GM18517 (cell line): ENCODE results near the gene LCE3B.
"Not testable (repeated sequence)": the region's sequence is repeated elsewhere in the genome, so short reads cannot be mapped to it uniquely, and the experiment has no call there.

Experiments used
- ATAC-seq: cut with Tn5 transposase; IDR thresholded peaks from one replicate; pipeline ENCODE4 v1.9.1; 2021; ENCODE audit warnings: mild to moderate bottlenecking, moderate library complexity; ENCODE audit not compliant: unreplicated experiment

LCE3B gene

GRCh38 chr1:152613511-152613910 is at the start of gene LCE3B:
Gene LCE3B (plus strand): TSS chr1:152613811. CDS start chr1:152613811, 0 bp downstream.
- no peak for ATAC-seq

GRCh38 chr1:152565115-152565514 is 48.5 kb upstream of the LCE3B start:
- no peak for ATAC-seq

GRCh38 chr1:152565535-152566215 is 47.9 kb upstream of the LCE3B start:
- no peak for ATAC-seq

- no peak for ATAC-seq
Observed at GRCh38 chr1:152566681-152567080, 46.9 kb upstream of the LCE3B start, which contains the start of gene LCE3E. Gene LCE3E (minus strand): TSS chr1:152566780. CDS start chr1:152566208, 572 bp downstream.

- ATAC-seq: no peak
Observed at GRCh38 chr1:152577168-152577567, 36.4 kb upstream of the LCE3B start.

GRCh38 chr1:152579526-152579925 is 34.1 kb upstream of the LCE3B start:
- ATAC-seq: not testable (repeated sequence)

GRCh38 chr1:152580433-152580832 is 33.2 kb upstream of the LCE3B start, which contains the start of gene LCE3D:
Gene LCE3D (minus strand): TSS chr1:152580516. CDS start chr1:152579936, 580 bp downstream.
- ATAC-seq: no peak

GRCh38 chr1:152582647-152583046 is 31.0 kb upstream of the LCE3B start:
- no peak for ATAC-seq

GRCh38 chr1:152585586-152585985 is 28.0 kb upstream of the LCE3B start:
- ATAC-seq: no peak

GRCh38 chr1:152596986-152597385 is 16.6 kb upstream of the LCE3B start:
- ATAC-seq: no peak

GRCh38 chr1:152599934-152600333 is 13.7 kb upstream of the LCE3B start, which contains the start of gene LCE3C:
Gene LCE3C (plus strand): TSS chr1:152600234. CDS start chr1:152600732, 498 bp downstream.
- no peak for ATAC-seq

GRCh38 chr1:152621993-152622392 is 8.4 kb downstream of the LCE3B start:
- ATAC-seq: no peak

- no peak for ATAC-seq
Observed at GRCh38 chr1:152622803-152623202, 9.2 kb downstream of the LCE3B start, which contains the start of gene LCE3A. Gene LCE3A (minus strand): TSS chr1:152623103. CDS start chr1:152623103, 0 bp downstream.

GRCh38 chr1:152623203-152623844 is 9.7 kb downstream of the LCE3B start:
- ATAC-seq: no peak

- no peak for ATAC-seq
Observed at GRCh38 chr1:152626744-152627143, 13.1 kb downstream of the LCE3B start.

GRCh38 chr1:152630596-152630995 is 17.0 kb downstream of the LCE3B start:
- ATAC-seq: no peak

GRCh38 chr1:152640351-152640750 is 26.7 kb downstream of the LCE3B start:
- ATAC-seq: no peak

GRCh38 chr1:152643945-152644344 is 30.3 kb downstream of the LCE3B start:
- no peak for ATAC-seq

- no peak for ATAC-seq
Observed at GRCh38 chr1:152645146-152645545, 31.5 kb downstream of the LCE3B start.

GRCh38 chr1:152646656-152647055 is 33.0 kb downstream of the LCE3B start:
- ATAC-seq: no peak

GRCh38 chr1:152654110-152654509 is 40.5 kb downstream of the LCE3B start:
- no peak for ATAC-seq

- ATAC-seq: no peak
Observed at GRCh38 chr1:152656459-152656858, 42.8 kb downstream of the LCE3B start.
